Measurements from ENCODE around the gene PHGDH.

The PHGDH gene

DNA sequence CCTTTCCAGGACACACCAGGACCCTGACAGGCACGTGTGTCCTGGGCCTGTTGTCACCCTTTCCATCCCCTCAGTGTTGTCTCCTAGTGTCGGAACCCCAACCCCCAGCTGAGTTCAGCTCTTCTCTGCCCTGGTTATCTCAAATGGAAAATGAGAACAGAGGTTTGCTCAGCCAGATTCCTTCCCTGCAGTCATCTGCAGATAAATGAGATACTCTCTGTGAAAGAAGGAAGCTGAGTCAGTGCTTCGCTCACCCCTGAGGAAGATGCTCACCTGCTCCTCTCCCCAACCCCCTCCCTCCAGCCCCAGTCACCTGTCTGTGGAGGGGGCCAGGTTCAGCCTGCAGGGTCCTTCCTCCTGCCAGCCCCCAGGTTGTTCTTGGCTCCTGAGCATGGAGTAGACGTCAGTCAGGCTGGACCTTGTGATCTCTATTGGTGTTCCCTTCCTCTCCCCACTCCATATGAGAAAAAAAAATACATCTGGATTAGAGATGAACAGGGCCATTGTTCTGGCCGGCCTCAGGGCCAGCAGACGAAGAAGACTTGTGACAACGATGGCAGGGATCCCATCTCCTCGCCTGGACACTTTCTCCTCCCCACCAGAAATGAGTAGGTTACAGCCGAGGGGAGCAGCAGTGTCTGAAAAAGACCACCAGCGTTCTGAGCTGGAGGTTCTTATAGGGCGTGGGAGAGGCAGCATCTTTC lies 20.9 kb downstream of the PHGDH start:
- DNase-seq (ENCODE audit: low read depth): no peak

GRCh38 chr1:119733754-119734153 lies 22.0 kb downstream of the PHGDH start:
- no peak for DNase-seq (ENCODE audit: low read depth)

DNA sequence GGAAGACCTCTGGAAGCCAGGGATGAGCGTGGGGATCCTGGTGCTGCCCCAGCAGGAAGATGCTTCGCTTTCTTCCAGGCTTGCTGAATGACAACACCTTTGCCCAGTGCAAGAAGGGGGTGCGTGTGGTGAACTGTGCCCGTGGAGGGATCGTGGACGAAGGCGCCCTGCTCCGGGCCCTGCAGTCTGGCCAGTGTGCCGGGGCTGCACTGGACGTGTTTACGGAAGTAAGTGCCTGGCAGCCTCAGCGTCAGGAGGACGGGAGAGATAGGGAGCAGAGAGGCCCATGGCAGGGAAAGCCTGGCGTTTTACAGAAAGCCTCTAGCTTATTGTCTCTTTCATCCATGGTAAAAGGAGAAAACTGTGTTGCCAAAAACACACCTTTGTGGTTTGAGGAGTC lies 23.5 kb downstream of the PHGDH start:
- no peak for DNase-seq (ENCODE audit: low read depth)

- DNase-seq (ENCODE audit: low read depth): no peak
Observed at GRCh38 chr1:119736649-119737039, 24.9 kb downstream of the PHGDH start.

- DNase-seq (ENCODE audit: low read depth): no peak
Observed at GRCh38 chr1:119737040-119737682, 25.4 kb downstream of the PHGDH start.

DNA sequence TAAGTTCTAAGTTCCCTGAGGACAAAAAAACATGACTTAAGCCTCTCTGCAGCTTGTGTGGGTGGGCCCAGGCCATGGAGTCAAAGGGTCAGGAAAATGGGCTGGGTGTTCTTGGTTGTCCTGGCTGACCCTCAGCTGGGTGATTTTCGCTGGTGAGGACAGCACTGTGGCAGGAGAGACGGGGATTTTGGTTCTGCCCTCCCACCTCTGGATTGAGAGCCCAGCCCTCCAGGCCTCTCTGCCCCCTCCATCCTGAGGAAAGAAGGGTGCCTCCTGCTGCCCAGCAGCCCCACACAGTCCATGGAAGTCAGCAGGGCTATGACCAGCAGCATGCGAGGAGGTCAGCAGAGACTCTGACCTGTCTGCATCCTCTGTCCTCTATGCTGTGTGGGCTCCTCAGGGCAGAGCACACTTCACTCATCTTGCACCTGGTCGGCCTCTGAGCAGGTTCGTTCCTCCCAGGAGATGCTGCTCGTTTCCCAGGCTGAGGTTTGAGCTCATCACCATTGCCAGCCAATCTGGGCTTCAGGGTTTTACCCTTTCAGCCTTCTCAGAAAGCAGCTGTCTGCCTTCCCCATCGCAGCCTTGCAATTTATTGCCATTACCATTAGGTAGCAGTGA lies 26.5 kb downstream of the PHGDH start:
- DNase-seq (ENCODE audit: low read depth): no peak

DNA sequence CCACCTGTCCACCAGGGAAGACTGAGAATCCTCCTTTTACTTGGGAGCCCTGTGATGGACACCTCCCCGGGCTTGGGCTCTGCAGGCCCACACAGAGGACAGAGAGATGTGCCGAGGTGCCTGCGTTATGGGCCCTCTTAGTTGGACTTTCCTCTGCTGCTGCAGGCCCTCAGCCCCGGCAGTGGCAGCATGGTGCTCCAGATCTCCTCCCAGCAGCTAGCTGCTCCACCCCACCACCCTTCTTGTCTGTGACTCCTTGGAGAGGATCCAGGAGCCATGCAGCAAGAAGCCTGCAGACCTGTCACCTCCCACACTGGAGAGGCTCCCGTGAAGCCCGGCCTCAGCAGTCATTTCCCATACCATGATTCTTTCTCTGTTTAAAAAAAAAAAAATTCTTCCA lies 27.4 kb downstream of the PHGDH start:
- DNase-seq (ENCODE audit: low read depth): no peak

DNA sequence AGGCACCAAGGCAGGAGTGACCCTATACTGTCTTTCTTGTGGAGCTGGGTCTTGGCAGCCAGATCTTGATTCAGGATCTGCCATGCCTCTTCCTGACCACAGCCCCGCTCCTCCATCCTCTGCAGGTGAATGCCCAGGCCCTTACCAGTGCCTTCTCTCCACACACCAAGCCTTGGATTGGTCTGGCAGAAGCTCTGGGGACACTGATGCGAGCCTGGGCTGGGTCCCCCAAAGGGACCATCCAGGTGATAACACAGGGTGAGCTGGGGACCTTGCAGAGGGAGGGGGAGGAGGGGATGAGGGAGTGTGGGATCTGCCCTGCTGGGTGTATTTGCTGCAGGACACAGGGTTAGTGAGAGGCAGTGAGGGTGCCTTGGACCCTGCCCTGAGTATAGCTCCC lies 28.5 kb downstream of the PHGDH start:
- DNase-seq (ENCODE audit: low read depth): no peak

DNA sequence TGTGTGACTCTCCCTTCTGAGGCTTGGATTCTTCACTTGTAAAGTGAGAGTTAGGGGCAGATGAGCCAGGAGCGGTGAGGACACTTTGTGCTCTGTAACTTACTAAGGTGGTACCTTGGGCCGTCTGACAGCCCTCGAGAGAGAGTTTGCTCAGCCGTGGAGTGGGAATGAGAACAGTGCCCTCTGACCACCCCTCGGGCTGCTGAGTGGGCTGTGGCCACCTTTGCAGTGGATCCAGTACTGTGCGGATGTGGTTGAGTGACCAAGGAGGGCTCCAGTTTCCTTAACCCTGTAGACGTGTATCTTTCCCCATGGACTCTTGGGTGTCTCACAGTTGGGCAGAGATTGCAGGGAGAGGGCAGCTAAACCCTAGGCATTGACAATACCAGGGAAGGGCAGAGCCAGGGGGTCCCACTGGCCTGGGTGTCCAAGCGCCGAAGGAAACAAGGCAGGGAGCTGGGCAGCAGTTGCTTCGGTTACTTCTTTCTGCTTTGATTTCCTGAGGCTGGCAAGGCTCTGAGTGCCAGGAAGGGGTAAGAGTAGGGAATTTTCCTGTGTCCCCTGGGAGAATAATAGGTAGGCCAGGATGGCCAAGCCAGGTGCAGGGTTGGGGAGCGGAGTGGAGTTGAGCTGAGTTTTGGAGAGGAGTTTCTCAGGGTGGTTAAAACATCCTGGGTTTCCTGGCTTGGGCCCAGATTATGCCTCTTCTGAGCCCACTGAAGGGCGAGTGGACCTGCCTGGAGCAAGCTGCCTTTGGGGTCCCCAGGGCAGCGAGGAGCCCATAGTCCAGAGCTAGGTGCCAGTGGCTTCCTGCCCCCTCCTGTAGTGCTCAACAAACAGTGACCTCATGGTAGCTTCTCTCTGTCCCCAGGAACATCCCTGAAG lies 29.4 kb downstream of the PHGDH start:
- DNase-seq (ENCODE audit: low read depth): no peak

DNA sequence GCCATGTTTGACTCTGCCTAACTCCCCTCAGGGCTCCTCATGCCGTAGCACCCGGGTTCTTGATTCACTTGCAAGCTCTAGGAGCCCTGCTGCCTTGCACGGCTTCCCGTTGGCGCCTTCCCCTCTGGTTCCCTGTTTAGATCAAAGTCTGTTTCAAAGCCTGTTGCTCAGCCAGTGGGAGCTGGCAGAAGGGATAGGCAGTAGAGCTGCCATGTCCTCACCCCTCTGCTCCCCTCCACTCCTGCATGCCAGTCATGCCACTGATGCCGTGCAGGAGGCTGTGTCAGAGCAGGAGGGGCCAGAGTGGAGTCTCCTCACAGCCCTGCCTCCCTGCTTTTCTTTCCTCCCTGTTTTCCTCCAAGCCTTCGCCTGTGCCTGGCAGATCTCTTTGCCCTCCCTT lies 30.5 kb downstream of the PHGDH start:
- DNase-seq (ENCODE audit: low read depth): no peak

GRCh38 chr1:119742677-119743076 lies 30.9 kb downstream of the PHGDH start:
- no peak for DNase-seq (ENCODE audit: low read depth)

DNA sequence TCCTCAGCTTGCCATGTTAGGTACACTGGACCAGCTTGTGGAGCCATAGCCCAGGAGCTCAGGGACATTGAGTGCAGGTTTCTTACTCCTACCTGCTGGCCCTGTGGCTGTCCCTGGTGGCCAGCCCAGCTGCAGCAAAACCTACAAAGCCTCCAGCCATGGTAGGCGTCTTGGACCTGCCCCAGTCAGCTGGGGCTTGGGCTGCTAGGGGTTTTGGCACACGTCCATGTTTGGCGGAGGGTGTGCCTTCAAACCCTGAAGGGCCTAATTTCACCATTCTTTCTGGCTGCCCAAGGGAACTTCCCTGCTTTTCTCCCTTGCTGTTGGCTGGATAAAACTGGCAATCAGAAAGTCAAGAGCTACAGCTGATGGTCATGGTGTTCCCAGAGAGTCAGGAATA lies 31.6 kb downstream of the PHGDH start:
- DNase-seq (ENCODE audit: low read depth): no peak

DNA sequence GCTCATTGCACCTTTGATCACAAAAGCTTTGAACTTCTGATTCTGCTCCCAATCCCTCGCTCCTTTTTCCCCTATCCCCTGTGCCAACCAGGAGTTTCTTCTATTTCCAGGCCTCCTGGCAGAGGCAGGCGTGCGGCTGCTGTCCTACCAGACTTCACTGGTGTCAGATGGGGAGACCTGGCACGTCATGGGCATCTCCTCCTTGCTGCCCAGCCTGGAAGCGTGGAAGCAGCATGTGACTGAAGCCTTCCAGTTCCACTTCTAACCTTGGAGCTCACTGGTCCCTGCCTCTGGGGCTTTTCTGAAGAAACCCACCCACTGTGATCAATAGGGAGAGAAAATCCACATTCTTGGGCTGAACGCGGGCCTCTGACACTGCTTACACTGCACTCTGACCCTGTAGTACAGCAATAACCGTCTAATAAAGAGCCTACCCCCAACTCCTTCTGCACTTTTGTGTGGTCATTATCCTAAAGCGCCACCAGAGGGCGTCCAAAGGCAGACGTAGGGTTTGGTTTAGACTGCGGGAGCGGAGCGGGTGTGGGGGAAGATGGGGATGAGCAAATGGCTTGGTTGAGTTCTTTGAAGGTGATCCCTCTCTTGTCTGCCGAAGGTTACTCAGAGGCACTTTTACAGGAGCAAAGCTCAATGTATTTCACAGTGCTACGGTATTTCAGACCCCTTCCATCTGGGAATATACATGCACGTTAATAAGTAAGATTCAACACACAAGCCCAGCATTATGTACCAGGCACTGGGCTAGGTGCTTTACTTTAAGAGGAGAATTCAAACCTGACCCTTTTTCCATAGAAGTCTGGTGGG lies 32.3 kb downstream of the PHGDH start:
- DNase-seq (ENCODE audit: low read depth): peak; percentile 26

GRCh38 chr1:119744598-119744942 lies 32.8 kb downstream of the PHGDH start:
- no peak for DNase-seq (ENCODE audit: low read depth)

- no peak for DNase-seq (ENCODE audit: low read depth)
Observed at GRCh38 chr1:119745034-119745433, 33.3 kb downstream of the PHGDH start.

GRCh38 chr1:119747451-119747850 lies 35.7 kb downstream of the PHGDH start:
- no peak for DNase-seq (ENCODE audit: low read depth)

GRCh38 chr1:119748040-119748439 lies 36.3 kb downstream of the PHGDH start:
- no peak for DNase-seq (ENCODE audit: low read depth)

DNA sequence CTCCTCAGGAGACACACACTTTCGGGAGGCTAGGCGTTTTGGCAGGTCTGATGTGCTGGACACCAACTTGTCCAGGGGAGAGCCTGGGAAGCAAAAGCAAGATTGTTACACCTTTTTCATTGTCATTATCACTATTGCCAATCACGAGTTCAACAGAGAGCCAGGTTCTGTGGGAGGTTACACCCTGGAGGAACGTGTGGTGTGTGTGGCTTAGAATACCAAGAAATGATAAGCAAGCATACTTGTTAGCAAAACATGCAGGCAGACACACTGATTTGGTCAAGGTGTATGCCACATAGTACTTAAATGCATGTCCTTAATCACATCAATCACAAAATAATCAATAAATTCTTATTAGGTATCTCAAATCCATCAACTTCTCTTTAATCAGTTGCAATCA lies 40.9 kb downstream of the PHGDH start:
- no peak for DNase-seq (ENCODE audit: low read depth)

DNA sequence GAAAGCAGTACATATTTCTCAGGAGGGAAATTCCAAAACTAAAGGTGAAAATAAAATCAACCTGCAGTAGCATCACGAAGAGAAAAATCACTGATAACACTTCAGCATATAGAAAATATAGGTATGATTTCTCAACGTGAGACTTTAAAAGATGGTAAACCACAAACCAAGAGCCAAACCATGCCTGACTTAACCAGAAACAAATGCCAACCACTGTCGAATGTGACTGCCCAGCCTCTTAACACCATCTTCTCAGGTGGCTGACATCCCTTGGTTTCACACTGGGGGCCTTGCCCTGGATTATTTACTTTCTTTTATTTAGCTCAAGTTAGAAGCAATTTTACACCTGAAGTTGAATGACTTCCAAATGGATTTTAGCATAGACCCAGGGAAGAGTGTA lies 46.9 kb downstream of the PHGDH start:
- no peak for DNase-seq (ENCODE audit: low read depth)

DNA sequence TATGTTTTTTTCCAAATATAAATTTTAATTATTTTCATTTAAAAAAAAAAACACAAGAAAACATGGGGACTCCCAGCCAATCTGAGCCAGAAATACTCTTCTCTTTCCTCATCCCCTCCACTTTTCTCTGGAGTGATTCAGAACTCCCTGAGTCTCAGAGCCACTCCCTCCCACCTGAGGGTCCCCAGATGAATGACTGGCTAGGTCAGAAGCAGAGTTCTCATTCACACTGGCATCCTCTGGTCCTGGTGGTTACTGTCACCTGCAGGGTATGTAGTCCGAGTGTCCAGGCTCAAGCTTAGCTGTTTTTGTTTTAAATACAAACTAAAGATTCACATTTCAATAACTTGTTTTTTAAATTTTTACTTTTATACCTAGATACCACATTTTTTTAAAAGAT lies 50.7 kb downstream of the PHGDH start:
- DNase-seq (ENCODE audit: low read depth): no peak

GRCh38 chr1:119762953-119763352 lies 51.2 kb downstream of the PHGDH start:
- no peak for DNase-seq (ENCODE audit: low read depth)

GRCh38 chr1:119764220-119764619 lies 52.5 kb downstream of the PHGDH start:
- DNase-seq (ENCODE audit: low read depth): no peak
